Measurements from ENCODE around the gene TMEM179.

- TF ChIP-seq CTCF (IDR thresholded peaks at IDR 0.05; ENCODE audit: low read depth, low read length, poor library complexity, severe bottlenecking) = no peak
- TF ChIP-seq EZH2phosphoT487 (IDR thresholded peaks at IDR 0.05; ENCODE audit: borderline replicate concordance, low read length) = no peak
Observed at GRCh38 chr14:104578321-104578720, 26.3 kb downstream of the TMEM179 start.

Data from DOHH2 (cell line).